ENCODE data around the gene LARP1. TPM values are rescaled to one million over a fixed set of nuclear protein-coding genes. Genes with fewer than 3 reads are reported as not detected.

Gene LARP1
- total and polyA plus RNA-seq, 9 of the 15 experiments (the other 6 are each of a cell fraction or from before 2014, with no cell fraction given), result 22.6 to 300 (median 92.0) TPM

- TF ChIP-seq, protein P1, sequence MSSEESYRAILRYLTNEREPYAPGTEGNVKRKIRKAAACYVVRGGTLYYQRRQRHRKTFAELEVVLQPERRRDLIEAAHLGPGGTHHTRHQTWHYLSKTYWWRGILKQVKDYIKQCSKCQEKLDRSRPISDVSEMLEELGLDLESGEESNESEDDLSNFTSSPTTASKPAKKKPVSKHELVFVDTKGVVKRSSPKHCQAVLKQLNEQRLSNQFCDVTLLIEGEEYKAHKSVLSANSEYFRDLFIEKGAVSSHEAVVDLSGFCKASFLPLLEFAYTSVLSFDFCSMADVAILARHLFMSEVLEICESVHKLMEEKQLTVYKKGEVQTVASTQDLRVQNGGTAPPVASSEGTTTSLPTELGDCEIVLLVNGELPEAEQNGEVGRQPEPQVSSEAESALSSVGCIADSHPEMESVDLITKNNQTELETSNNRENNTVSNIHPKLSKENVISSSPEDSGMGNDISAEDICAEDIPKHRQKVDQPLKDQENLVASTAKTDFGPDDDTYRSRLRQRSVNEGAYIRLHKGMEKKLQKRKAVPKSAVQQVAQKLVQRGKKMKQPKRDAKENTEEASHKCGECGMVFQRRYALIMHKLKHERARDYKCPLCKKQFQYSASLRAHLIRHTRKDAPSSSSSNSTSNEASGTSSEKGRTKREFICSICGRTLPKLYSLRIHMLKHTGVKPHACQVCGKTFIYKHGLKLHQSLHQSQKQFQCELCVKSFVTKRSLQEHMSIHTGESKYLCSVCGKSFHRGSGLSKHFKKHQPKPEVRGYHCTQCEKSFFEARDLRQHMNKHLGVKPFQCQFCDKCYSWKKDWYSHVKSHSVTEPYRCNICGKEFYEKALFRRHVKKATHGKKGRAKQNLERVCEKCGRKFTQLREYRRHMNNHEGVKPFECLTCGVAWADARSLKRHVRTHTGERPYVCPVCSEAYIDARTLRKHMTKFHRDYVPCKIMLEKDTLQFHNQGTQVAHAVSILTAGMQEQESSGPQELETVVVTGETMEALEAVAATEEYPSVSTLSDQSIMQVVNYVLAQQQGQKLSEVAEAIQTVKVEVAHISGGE (CRISPR knock-in tag; IDR thresholded peaks at IDR 0.05), result peak in 2 of 3 experiments; percentile 39 to 66; a peak in 1 of 6 replicates
- TF ChIP-seq PML (IDR thresholded peaks at IDR 0.05; ENCODE audit: low read length) (peak; percentile 87), HCFC1 (IDR thresholded peaks at IDR 0.05; ENCODE audit: low read depth, low read length) (peak; percentile 71), ELF1 (tag; IDR thresholded peaks at IDR 0.05) (no peak), ZNF699 (CRISPR knock-in tag; IDR thresholded peaks at IDR 0.05; ENCODE audit: insufficient replicate concordance) (no peak), CC2D1A (IDR thresholded peaks at IDR 0.05) (no peak), EP400 (IDR thresholded peaks at IDR 0.05) (peak; percentile 74)
- TF ChIP-seq, protein P2, sequence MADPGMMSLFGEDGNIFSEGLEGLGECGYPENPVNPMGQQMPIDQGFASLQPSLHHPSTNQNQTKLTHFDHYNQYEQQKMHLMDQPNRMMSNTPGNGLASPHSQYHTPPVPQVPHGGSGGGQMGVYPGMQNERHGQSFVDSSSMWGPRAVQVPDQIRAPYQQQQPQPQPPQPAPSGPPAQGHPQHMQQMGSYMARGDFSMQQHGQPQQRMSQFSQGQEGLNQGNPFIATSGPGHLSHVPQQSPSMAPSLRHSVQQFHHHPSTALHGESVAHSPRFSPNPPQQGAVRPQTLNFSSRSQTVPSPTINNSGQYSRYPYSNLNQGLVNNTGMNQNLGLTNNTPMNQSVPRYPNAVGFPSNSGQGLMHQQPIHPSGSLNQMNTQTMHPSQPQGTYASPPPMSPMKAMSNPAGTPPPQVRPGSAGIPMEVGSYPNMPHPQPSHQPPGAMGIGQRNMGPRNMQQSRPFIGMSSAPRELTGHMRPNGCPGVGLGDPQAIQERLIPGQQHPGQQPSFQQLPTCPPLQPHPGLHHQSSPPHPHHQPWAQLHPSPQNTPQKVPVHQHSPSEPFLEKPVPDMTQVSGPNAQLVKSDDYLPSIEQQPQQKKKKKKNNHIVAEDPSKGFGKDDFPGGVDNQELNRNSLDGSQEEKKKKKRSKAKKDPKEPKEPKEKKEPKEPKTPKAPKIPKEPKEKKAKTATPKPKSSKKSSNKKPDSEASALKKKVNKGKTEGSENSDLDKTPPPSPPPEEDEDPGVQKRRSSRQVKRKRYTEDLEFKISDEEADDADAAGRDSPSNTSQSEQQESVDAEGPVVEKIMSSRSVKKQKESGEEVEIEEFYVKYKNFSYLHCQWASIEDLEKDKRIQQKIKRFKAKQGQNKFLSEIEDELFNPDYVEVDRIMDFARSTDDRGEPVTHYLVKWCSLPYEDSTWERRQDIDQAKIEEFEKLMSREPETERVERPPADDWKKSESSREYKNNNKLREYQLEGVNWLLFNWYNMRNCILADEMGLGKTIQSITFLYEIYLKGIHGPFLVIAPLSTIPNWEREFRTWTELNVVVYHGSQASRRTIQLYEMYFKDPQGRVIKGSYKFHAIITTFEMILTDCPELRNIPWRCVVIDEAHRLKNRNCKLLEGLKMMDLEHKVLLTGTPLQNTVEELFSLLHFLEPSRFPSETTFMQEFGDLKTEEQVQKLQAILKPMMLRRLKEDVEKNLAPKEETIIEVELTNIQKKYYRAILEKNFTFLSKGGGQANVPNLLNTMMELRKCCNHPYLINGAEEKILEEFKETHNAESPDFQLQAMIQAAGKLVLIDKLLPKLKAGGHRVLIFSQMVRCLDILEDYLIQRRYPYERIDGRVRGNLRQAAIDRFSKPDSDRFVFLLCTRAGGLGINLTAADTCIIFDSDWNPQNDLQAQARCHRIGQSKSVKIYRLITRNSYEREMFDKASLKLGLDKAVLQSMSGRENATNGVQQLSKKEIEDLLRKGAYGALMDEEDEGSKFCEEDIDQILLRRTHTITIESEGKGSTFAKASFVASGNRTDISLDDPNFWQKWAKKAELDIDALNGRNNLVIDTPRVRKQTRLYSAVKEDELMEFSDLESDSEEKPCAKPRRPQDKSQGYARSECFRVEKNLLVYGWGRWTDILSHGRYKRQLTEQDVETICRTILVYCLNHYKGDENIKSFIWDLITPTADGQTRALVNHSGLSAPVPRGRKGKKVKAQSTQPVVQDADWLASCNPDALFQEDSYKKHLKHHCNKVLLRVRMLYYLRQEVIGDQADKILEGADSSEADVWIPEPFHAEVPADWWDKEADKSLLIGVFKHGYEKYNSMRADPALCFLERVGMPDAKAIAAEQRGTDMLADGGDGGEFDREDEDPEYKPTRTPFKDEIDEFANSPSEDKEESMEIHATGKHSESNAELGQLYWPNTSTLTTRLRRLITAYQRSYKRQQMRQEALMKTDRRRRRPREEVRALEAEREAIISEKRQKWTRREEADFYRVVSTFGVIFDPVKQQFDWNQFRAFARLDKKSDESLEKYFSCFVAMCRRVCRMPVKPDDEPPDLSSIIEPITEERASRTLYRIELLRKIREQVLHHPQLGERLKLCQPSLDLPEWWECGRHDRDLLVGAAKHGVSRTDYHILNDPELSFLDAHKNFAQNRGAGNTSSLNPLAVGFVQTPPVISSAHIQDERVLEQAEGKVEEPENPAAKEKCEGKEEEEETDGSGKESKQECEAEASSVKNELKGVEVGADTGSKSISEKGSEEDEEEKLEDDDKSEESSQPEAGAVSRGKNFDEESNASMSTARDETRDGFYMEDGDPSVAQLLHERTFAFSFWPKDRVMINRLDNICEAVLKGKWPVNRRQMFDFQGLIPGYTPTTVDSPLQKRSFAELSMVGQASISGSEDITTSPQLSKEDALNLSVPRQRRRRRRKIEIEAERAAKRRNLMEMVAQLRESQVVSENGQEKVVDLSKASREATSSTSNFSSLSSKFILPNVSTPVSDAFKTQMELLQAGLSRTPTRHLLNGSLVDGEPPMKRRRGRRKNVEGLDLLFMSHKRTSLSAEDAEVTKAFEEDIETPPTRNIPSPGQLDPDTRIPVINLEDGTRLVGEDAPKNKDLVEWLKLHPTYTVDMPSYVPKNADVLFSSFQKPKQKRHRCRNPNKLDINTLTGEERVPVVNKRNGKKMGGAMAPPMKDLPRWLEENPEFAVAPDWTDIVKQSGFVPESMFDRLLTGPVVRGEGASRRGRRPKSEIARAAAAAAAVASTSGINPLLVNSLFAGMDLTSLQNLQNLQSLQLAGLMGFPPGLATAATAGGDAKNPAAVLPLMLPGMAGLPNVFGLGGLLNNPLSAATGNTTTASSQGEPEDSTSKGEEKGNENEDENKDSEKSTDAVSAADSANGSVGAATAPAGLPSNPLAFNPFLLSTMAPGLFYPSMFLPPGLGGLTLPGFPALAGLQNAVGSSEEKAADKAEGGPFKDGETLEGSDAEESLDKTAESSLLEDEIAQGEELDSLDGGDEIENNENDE (IDR thresholded peaks at IDR 0.05; ENCODE audit: low read depth, low read length), result no peak
- TF ChIP-seq, protein P3, sequence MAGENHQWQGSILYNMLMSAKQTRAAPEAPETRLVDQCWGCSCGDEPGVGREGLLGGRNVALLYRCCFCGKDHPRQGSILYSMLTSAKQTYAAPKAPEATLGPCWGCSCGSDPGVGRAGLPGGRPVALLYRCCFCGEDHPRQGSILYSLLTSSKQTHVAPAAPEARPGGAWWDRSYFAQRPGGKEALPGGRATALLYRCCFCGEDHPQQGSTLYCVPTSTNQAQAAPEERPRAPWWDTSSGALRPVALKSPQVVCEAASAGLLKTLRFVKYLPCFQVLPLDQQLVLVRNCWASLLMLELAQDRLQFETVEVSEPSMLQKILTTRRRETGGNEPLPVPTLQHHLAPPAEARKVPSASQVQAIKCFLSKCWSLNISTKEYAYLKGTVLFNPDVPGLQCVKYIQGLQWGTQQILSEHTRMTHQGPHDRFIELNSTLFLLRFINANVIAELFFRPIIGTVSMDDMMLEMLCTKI (IDR thresholded peaks at IDR 0.05; ENCODE audit: partially characterized antibody), result no peak
Observed at GRCh38 chr5:154858297-154858971, 103.3 kb downstream of the LARP1 start, which contains the start of gene CNOT8 (continued).
